Mesodermal cell (in vitro differentiated cells): ENCODE results near the gene PHF14.

ENCODE experiments used
- H3K27ac ChIP-seq: 2 replicates; pipeline ENCODE4 v1.7.0; 2013; ENCODE audit warnings: mild to moderate bottlenecking, low read depth, low read length, moderate library complexity; ENCODE audit not compliant: severe bottlenecking
- H3K36me3 ChIP-seq: 2 replicates; pipeline ENCODE4 v1.7.1; 2013; ENCODE audit warnings: mild to moderate bottlenecking, low read length, moderate library complexity; ENCODE audit not compliant: control insufficient read depth, insufficient read depth
- H3K4me1 ChIP-seq: one replicate; pipeline ENCODE4 v1.7.1; 2013; ENCODE audit warnings: mild to moderate bottlenecking, low read length; ENCODE audit not compliant: insufficient read depth, control insufficient read depth, poor library complexity, severe bottlenecking
- H3K4me3 ChIP-seq: 2 replicates; pipeline ENCODE4 v1.7.0; 2013; ENCODE audit warnings: low read length, control low read depth, mild to moderate bottlenecking; ENCODE audit not compliant: insufficient read depth, poor library complexity, severe bottlenecking; ENCODE audit errors: extremely low read depth
- H3K9me3 ChIP-seq: 2 replicates; pipeline ENCODE4 v1.7.1; 2013; ENCODE audit warnings: mild to moderate bottlenecking, low read length, moderate library complexity; ENCODE audit not compliant: control insufficient read depth
- WGBS, 2 experiments: methylation state at CpG; one replicate each; pipeline ENCODE4 v1.1.5; 2013; ENCODE audit warnings: missing lambda C conversion rate in 2 of 2; ENCODE audit not compliant: insufficient coverage in 2 of 2; 5-methylcytosine and 5-hydroxymethylcytosine counted together

PHF14 gene

DNA sequence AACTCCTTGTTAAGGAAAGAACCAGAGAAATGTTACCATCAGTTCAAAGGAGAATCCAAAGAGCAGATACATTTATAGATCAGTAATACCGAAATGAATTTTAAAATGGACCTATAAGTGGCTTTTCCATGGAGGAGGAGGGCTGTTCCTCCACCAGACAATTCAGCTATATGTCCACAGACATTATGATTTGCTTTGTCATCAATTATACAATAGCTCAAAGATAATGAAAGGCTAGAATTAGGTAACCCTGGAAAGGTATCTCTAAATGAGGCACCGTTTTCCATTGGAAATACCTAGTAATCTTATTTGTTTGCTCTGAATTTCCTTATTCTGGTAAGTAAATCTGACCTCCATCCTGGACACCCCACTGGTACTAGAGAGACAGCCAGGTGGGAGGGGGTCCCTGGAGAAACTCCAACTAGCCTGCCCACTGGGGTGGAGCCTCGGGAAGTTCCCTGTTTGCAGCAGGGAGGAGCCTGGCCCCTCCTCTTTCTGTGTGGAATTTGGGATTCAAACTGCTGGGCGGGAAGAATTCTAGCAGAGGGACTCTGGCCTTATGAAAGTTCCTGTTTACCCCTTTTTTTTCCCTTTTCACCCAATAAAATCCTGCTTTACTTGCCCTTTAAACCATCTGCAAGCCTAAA lies 218.0 kb downstream of the PHF14 start:
- Histone ChIP-seq H3K4me1 (peaks cover 16% of the 10 kb centered on the region), H3K27ac (peak overlapping the region; percentile 36), H3K9me3 (no peaks in the 10 kb centered on the region), H3K4me3 (no peak overlapping the region), H3K36me3 (no peaks in the 10 kb centered on the region)
- 0 to 60% methylated on average over 1 of the region's 4 CpGs for WGBS, 2 experiments

DNA sequence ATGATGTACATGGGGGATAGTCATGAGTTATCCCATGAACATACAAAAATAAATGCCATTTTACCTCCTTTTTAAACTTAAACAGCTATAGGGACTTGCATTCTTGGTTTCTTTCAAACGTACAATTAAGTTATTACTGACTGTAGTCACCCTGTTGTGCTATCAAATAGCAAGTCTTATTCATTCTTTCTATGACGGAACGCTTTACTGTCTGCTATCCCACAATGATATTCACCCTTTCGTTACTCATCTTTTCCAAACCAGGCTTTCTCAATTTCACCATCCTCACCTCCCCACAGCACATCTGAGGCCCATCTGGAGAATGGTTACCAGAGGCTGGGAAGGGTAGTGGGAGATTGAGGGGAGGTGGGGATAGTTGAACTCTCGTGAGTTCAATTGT lies 218.8 kb downstream of the PHF14 start:
- no peaks in the 10 kb centered on the region for H3K36me3 ChIP-seq
- H3K4me1 ChIP-seq: peaks cover 16% of the 10 kb centered on the region
- H3K4me3 ChIP-seq: no peak overlapping the region
- WGBS, 2 experiments: 88 to 95% methylated on average over 3 of the region's 5 CpGs
- H3K9me3 ChIP-seq: no peaks in the 10 kb centered on the region
- peak overlapping the region; percentile 36 for H3K27ac ChIP-seq

DNA sequence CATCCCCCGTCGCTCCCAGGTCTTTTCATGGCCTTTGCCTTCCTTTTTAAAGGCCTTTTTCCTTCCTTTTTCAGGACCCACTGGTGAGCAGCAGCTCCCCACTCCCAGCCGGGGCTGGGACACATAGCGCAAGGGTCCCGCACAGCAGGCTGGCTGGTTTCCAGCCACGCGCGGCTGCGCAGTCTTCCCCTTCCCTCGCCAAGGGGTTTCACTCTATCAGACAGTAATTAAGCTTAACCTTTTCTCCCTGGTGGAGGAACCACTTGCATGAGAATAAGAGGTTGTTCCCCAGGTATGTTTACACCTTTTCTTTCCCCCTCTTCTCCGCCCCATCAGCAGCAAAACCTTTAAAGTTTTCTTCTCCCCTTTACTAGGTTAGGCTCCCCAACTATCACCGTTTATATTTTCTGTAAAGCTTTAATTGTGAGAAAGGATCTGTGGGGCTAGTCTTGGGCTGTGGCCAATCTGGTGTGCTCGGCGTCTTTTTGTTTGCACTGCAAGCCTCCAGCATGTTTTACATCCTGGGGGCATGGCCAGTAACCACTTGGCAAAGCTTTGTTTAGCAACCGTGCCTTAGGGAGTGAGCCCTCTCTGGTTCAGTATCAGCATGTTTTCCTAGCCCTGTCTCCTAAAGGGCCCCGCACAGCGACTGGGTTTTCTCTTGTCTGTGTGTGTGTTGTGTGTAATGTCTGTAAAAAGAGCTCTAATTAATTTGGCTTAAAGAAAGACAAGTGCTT lies 219.6 kb downstream of the PHF14 start:
- H3K4me1 ChIP-seq: peaks cover 16% of the 10 kb centered on the region
- H3K9me3 ChIP-seq: no peaks in the 10 kb centered on the region
- peak overlapping the region; percentile 1 for H3K4me3 ChIP-seq
- peak overlapping the region; percentile 12 for H3K27ac ChIP-seq
- 15 to 16% methylated on average over 4 to 6 of the region's 17 CpGs for WGBS, 2 experiments
- H3K36me3 ChIP-seq: no peaks in the 10 kb centered on the region

DNA sequence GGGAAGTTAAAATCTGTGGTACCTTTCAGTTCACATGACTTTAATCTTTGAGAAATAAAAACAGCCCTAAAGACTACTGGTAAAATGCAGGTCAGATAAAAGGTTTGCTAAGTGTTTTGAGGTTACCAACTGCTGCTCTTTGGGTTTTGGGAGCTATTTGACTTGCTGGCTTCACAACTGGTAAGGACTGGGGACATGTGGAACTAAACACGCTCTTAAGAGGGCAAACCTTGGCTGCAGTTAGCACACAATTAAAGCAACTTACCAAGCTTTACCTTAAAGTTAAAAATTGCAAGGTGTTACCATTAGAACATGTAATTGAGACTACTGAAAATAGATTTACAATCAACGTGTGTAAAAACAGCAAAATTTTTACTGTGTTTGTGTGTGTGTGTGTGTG lies 220.2 kb downstream of the PHF14 start:
- H3K9me3 ChIP-seq: no peaks in the 10 kb centered on the region
- no peaks in the 10 kb centered on the region for H3K36me3 ChIP-seq
- H3K4me1 ChIP-seq: peaks cover 16% of the 10 kb centered on the region
- H3K27ac ChIP-seq: peak overlapping the region; percentile 12
- no peak overlapping the region for H3K4me3 ChIP-seq
- 60 to 100% methylated on average over 1 of the region's 2 CpGs for WGBS, 2 experiments

DNA sequence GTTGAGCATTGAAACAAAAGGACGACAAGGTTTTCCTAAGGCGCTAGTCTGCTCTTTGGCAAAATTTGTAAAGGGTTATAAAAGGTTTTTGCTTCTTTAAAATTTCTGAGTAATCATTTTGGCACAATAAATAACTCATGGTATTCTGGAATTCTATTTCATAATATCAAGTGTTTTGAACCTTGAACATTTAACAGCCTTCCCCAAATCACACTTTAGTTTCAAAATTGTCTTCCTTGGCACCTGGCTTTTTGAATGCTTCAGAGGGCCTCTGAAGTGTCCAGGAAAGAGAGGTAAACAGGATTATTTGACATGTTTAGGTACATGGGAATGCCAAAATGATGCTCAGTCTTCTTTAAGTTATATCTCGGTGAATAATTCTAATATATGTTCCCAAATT lies 220.8 kb downstream of the PHF14 start:
- Histone ChIP-seq H3K4me1 (peaks cover 16% of the 10 kb centered on the region), H3K4me3 (no peak overlapping the region), H3K36me3 (no peaks in the 10 kb centered on the region), H3K27ac (no peak overlapping the region), H3K9me3 (no peaks in the 10 kb centered on the region)
- WGBS, 2 experiments: 89 to 100% methylated on average over 1 to 2 of the region's 3 CpGs

DNA sequence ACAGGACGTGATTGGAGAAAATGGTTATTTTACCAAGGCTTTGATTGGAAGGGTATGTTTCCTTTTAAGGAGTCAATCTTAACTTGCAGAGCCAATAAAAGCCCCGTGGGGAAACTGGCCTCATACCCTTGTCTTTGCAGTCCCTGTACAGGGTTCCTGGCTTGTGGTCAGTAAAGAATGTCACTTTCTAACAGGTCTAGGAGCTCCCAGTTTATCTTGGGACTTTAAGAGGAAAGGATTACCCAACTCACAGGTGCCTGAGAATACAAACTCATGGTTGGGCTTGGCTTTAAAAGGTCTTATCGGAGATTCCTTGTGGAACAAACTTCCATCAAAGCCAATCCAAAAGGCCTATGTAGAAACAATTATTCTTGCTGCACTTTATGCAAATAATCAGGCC lies 221.8 kb downstream of the PHF14 start:
- Histone ChIP-seq H3K36me3 (no peaks in the 10 kb centered on the region), H3K4me3 (no peak overlapping the region), H3K27ac (no peak overlapping the region), H3K9me3 (no peaks in the 10 kb centered on the region), H3K4me1 (peaks cover 16% of the 10 kb centered on the region)
- 92 to 100% methylated on average over 2 of the region's 3 CpGs for WGBS, 2 experiments

DNA sequence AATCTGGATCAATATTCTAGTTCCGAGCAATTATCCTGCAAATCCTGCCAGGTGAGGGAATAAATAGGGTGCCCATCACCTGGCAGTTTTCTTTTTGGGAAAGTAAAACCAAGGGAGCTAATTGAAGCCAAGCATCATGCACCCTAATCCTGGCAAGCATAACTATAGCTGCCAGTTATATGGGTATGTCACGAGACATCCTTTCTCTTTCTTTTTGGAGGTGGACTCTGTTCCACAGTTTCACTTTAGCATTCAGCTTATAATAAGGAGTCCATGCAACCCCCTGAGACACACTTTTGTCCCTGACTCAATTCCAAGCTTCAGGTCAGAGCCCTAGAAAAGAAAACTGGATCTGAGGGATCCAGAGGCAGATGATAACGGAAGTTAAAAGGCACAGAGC lies 222.5 kb downstream of the PHF14 start:
- Histone ChIP-seq H3K9me3 (no peaks in the 10 kb centered on the region), H3K27ac (no peak overlapping the region), H3K4me3 (no peak overlapping the region), H3K36me3 (no peaks in the 10 kb centered on the region), H3K4me1 (peaks cover 16% of the 10 kb centered on the region)
- 63 to 100% methylated on average over 2 to 3 of the region's 3 CpGs for WGBS, 2 experiments

DNA sequence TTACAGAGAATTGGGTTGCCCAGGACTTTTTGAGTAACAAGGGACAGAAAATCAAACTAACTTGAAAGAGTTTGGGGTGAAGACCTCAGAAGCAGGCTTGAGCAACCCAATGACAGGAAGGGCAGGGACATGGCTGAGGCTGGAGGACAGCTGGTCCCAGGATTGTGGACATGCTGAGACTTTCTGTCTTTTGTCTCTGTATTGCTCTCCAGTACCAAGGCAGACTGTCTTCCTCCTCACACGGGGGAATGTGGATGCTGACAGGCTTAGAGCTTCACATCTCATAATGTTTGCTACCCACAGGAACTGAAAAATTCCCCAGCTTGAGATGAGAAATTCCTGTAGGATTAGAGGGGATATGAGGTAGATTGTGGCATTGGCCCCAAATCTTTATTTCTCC lies 229.6 kb downstream of the PHF14 start:
- H3K36me3 ChIP-seq: no peaks in the 10 kb centered on the region
- H3K27ac ChIP-seq: no peak overlapping the region
- H3K4me1 ChIP-seq: no peaks in the 10 kb centered on the region
- no peak overlapping the region for H3K4me3 ChIP-seq
- WGBS, 2 experiments: no CpG with 5 or more reads among the region's 1 CpG
- no peaks in the 10 kb centered on the region for H3K9me3 ChIP-seq

DNA sequence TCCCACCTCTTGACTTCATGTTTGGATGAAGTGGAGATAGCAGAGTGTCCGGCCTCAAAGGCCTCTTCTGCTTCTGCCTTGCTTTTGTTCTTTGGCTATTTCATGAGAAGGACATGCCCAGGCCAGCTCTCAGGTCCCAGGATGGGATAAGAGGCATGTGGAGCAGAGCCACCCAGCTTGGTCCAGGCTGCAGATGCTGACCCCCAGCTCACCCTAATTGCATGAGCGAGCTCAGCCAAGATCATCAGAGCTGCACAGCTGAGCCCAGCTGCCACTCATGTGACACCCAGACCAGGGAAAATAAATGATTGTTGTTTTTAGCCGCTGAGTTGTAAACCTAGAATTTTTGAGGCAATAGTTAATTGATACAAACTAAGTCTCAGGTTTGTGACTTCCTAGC lies 230.0 kb downstream of the PHF14 start:
- H3K36me3 ChIP-seq: no peaks in the 10 kb centered on the region
- no peak overlapping the region for H3K27ac ChIP-seq
- no peaks in the 10 kb centered on the region for H3K4me1 ChIP-seq
- no peaks in the 10 kb centered on the region for H3K9me3 ChIP-seq
- WGBS, 2 experiments: 80 to 86% methylated on average over 1 to 2 of the region's 3 CpGs
- no peak overlapping the region for H3K4me3 ChIP-seq

DNA sequence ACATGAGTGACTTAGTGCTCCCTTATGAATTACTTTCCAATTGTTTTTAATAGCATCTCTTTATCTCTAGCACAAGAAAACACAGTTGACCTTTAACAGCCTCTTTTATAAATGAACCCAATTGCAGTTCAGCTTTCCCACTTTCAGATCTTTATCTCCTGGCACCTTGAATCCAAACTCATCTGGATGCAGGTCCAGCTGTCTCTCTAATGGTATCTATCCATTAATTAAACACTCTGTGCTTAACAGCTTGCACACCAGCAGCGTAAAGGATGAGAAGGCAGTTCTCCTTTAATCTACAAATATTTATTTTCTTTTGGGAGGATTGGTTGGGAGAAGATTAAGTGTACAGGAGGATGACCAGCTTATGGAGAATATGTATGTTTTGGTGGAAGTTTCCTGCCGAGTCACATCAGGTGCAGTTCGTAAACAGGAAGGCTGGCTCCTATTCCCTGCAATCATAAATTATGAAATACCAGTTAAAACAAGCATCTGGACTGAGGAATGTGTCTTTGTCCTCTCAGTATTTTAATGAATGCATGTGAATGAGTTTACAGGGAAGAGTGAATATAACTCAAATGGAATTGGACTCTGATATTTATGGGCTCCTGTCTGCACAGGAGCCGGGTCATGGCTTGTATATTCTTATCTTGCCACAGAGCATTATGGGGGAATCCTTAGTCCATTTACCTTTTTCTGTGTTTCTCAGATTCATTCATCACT lies 232.7 kb downstream of the PHF14 start:
- no peaks in the 10 kb centered on the region for H3K4me1 ChIP-seq
- 100% methylated on average over 1 of the region's 4 CpGs; no CpG with 5 or more reads in 1 of the 2 experiments for WGBS, 2 experiments
- no peak overlapping the region for H3K27ac ChIP-seq

More for the DNA sequence above, 232.7 kb downstream of the PHF14 start:
- H3K36me3 ChIP-seq: no peaks in the 10 kb centered on the region
- no peaks in the 10 kb centered on the region for H3K9me3 ChIP-seq
- no peak overlapping the region for H3K4me3 ChIP-seq
